ENCODE results near the gene SHISA5. TPM values are rescaled to one million over a fixed set of nuclear protein-coding genes. Genes with fewer than 3 reads are reported as not detected.
A peak's percentile ranks its signal among the peaks of the same experiment; 100 is the strongest.
"Not testable (repeated sequence)": the region's sequence is repeated elsewhere in the genome, so short reads cannot be mapped to it uniquely, and the experiment has no call there.

The SHISA5 gene
- total RNA-seq, 2 donors from 2014 or later: 148 to 188 TPM

DNA sequence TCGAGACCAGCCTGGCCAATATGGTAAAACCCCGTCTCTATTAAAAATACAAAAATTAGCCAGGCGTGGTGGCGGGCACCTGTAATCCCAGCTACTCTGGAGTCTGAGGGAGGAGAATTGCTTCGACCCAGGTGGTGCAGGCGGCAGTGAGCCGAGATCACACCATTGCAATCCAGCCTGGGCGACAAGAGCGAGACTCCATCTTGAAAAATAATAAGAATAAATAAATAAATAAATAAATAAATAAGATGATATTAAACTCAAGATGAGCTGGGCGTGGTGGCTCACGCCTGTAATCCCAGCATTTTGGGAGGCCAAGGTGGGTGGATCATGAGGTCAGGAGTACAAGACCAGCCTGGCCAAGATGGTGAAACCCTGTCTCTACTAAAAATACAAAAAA is 23.1 kb downstream of the SHISA5 start:
- not testable (repeated sequence) for H3K9me3 ChIP-seq (ENCODE audit: control insufficient read depth, low read length, poor library complexity, severe bottlenecking); H3K27ac Mint-ChIP-seq; H3K36me3 Mint-ChIP-seq (ENCODE audit: low read depth); ATAC-seq; DNase-seq; H3K4me3 Mint-ChIP-seq; H3K27me3 Mint-ChIP-seq
- H3K4me1 Mint-ChIP-seq: peaks cover 26% of the 10 kb centered on the region

DNA sequence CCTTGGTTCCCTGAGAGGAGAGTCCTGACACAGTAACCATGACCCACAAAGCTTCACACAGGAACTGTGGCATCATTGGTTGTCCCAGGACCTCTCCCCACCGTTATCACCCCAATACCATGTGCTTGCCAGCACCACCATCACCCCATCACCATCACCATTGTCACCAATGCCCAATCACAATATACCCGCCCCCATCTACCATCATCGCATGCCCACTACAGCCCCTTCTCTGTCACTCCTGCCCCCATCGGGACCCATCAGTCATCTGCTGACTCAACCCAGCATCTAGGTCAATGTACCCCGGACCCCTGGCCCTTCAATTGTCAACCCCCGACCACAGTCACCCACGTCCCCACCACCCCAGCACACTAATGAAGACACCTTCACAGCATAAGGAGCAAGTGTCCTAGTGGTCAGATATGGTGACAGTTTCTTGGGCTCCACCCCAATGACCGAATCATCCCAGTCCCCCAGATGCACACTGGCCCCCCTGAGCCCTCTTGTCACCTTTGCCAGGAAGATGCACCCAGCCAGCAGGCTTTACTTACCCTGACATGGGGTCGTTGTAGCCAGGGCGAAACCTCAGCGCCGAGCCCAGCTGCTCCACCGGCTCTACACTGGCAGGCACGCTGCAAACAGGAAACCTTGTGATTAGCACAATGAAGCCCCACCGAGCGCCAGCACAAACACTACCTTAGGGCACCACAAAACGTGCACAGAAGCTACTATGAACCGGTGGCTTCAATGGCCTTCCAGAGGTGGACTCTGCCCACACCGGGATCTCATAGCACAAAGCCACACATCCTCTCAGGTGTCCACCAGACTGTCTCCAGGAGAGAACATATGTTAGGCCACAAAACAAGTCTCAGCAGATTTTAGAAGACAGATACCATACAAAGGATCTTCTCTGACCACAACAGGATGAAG is 25.1 kb downstream of the SHISA5 start:
- Mint-ChIP-seq H3K4me1 (peaks cover 33% of the 10 kb centered on the region), H3K27ac (peak overlapping the region; percentile 97), H3K36me3 (ENCODE audit: low read depth) (peaks cover 5% of the 10 kb centered on the region), H3K27me3 (no peaks in the 10 kb centered on the region), H3K4me3 (peak overlapping the region; percentile 95)
- no peaks in the 10 kb centered on the region for H3K9me3 ChIP-seq (ENCODE audit: control insufficient read depth, low read length, poor library complexity, severe bottlenecking)
- DNase-seq (peak in 2 of 3 donors; percentile 35 to 45), ATAC-seq (peak; percentile 90)

DNA sequence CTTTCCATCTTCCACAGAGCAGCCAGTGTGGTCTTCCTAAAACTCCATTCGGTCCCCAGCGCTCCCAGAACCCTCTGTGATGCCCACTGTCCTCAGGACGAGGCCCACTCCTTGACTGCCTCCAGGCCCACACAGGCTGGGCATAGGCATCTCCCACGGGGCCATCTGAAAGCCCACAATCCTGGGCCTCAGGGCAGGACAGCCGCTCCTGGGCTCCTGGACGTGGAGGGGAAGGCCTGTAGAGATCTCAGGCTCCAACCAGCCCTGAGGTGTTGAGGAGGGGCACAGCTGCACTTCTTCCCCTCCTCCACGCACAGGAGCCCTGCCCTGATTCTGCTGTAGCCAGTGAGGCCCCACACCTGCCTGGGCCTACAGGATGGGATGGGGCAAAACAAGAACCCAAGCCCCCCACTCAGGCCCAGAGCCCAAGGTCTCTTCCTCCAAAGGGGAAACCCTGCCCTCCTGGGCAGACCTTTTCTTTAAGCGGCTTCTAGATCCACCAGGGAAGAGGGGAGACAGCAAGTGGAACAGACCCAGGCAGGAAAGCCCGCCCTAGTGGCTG is 25.9 kb downstream of the SHISA5 start:
- Mint-ChIP-seq H3K4me1 (peaks cover 39% of the 10 kb centered on the region), H3K4me3 (peak overlapping the region; percentile 95), H3K27me3 (no peaks in the 10 kb centered on the region), H3K36me3 (ENCODE audit: low read depth) (peaks cover 5% of the 10 kb centered on the region), H3K27ac (peak overlapping the region; percentile 97)
- DNase-seq: no peak
- no peak for ATAC-seq
- no peaks in the 10 kb centered on the region for H3K9me3 ChIP-seq (ENCODE audit: control insufficient read depth, low read length, poor library complexity, severe bottlenecking)

DNA sequence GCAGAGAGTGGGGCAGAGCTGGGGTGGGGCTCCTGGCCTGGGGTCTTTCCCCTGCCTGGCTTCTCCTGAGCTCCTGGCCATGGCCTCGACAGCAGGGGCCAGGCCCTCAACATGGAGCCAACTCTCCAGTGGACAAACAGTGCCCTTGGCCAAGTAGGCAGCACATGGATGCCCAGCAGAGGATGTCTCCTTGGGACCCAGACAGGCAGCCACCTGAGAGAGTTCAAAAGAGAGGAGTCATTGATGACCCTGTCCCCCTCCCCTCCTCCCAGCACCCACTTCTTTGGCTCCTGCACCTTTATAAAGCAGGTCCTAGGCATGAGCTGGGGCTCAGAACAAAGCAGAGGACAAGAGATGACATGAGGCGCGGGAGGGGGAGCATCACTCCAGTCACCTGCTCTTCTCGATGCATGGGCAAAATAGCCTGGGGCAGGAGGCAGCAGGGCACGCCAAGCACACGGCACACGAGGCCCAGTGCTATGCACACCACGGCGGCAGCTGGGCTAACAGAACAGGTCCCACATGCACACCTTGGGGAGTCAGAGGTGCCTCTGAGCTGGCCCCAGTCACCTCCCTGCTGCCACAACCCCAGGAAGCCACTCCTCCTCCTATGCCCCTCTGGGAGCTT is 27.4 kb downstream of the SHISA5 start:
- no peaks in the 10 kb centered on the region for H3K9me3 ChIP-seq (ENCODE audit: control insufficient read depth, low read length, poor library complexity, severe bottlenecking)
- no peaks in the 10 kb centered on the region for H3K27me3 Mint-ChIP-seq
- peaks cover 40% of the 10 kb centered on the region for H3K4me1 Mint-ChIP-seq
- no peak for DNase-seq
- ATAC-seq: no peak
- H3K4me3 Mint-ChIP-seq: no peak overlapping the region
- H3K27ac Mint-ChIP-seq: peak overlapping the region; percentile 97
- H3K36me3 Mint-ChIP-seq (ENCODE audit: low read depth): peaks cover 5% of the 10 kb centered on the region

DNA sequence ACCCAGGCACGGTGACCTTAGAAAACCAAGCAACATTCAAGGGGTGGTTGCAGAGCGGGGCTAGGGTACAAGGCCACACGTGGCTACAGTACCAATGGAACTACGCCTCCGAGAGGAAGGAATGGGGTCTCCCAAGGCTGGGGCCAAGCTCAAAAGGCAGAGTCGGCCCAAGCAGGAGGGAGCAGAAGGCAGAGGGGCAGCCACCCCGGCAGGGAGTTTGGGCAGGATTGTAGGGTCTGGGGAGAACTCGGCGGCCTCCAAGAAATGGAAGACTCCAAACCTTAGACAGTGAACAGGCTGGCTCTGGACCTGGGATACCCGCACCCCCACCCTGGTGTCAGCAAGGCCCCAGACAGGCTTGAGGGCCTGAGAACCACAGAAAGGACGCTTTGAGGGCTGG is 28.8 kb downstream of the SHISA5 start:
- DNase-seq (no peak), ATAC-seq (no peak)
- H3K27me3 Mint-ChIP-seq: no peaks in the 10 kb centered on the region
- H3K4me3 Mint-ChIP-seq: no peak overlapping the region
- H3K27ac Mint-ChIP-seq: peak overlapping the region; percentile 80
- peaks cover 38% of the 10 kb centered on the region for H3K4me1 Mint-ChIP-seq
- H3K9me3 ChIP-seq (ENCODE audit: control insufficient read depth, low read length, poor library complexity, severe bottlenecking): no peaks in the 10 kb centered on the region
- peaks cover 5% of the 10 kb centered on the region for H3K36me3 Mint-ChIP-seq (ENCODE audit: low read depth)

DNA sequence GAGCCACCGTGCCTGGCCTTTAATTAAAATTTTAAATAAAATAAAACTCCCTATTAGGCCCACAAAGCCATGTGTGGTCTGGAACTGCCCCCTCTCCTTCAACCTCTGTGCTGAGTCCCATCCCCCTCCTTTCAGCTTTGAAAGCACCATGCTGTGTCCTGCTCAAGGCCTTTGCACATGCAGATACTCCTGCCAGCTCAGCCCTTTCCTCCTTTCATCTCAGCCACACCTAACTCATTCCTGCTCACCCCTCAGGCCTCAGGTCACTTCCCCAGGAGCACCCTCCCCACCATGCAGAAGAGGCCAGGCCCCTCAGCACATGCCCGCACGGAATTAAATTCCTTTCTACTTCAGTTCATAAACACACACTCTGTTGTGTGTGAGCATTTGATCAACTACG is 29.4 kb downstream of the SHISA5 start:
- Mint-ChIP-seq H3K27me3 (no peaks in the 10 kb centered on the region), H3K36me3 (ENCODE audit: low read depth) (peaks cover 9% of the 10 kb centered on the region), H3K4me1 (peaks cover 42% of the 10 kb centered on the region), H3K4me3 (no peak overlapping the region), H3K27ac (peak overlapping the region; percentile 80)
- H3K9me3 ChIP-seq (ENCODE audit: control insufficient read depth, low read length, poor library complexity, severe bottlenecking): no peaks in the 10 kb centered on the region
- DNase-seq (no peak), ATAC-seq (no peak)

DNA sequence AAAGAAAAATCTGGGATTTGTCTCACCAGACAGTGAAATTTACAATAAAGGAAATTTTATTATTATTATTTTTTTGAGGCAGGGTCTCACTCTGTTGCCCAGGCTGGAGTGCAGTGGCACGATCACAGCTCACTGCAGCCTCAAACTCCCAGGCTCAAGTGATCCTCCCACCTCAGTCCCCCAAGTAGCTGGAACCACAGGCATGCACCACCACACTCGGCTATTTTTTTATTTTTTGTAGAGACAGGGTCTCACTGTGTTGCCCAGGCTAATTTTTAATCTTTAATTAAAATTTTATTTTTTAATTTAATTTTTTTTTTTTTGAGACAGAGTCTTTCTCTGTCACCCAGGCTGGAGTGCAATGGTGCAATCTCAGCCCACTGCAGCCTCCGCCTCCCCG is 29.9 kb downstream of the SHISA5 start:
- DNase-seq; H3K9me3 ChIP-seq (ENCODE audit: control insufficient read depth, low read length, poor library complexity, severe bottlenecking); ATAC-seq; H3K4me3 Mint-ChIP-seq; H3K36me3 Mint-ChIP-seq (ENCODE audit: low read depth); H3K27me3 Mint-ChIP-seq: not testable (repeated sequence)
- Mint-ChIP-seq H3K4me1 (peaks cover 42% of the 10 kb centered on the region), H3K27ac (peak overlapping the region; percentile 97)

DNA sequence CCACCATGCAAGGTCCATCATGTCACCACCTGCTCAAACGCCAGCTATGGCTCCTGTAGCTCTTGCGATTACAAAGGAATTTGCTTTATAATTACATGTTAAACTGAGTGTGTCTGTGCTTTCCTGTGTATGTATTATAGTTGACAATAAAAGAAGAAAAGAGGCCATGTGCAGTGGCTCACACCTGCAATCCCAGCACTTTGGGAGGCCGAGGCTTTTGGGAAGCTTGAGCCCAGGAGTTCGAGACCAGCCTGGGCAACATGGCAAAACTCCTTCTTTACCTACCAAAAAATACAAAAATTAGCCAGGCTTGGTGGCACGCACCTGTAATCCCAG is 30.4 kb downstream of the SHISA5 start:
- Mint-ChIP-seq H3K27me3 (no peaks in the 10 kb centered on the region), H3K4me1 (peaks cover 42% of the 10 kb centered on the region), H3K36me3 (ENCODE audit: low read depth) (peaks cover 7% of the 10 kb centered on the region), H3K27ac (peak overlapping the region; percentile 97), H3K4me3 (peak overlapping the region; percentile 95)
- ATAC-seq (no peak), DNase-seq (no peak)
- H3K9me3 ChIP-seq (ENCODE audit: control insufficient read depth, low read length, poor library complexity, severe bottlenecking): no peaks in the 10 kb centered on the region

DNA sequence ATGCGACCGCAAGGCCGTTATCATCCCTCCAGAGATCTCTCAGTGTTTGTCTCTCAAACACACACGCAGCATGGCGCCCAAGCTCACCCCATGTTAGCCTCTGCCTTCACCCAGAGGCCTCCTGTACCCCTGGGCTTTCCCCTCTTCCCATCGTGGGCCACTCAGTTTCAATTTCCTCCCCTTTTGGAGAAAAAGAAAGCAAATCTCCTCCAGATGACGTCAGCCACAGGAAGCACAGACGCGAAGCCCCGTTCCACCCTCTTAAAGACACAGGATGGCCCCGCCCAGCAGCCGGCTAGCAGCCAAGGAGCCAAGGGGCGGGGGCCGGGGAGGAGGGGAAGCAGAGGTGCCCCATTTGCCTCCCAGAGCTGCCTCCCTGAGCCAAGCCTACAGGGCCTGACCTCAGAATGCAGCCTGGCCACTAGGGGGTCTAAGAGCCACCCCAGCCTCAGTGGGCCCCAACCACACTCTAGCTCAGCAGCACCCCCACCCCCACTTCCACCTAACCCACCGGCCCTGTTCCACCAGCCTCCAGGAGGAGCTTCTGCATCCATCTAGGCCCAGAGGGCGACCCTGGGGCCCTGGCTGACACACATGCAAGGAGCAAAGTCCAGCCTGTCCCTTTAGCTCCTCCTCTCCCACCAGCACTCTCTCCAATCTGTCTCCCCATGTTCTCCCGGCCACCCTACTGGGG is 30.9 kb downstream of the SHISA5 start:
- Mint-ChIP-seq H3K27me3 (no peaks in the 10 kb centered on the region), H3K4me1 (peaks cover 40% of the 10 kb centered on the region), H3K27ac (peak overlapping the region; percentile 97), H3K4me3 (peak overlapping the region; percentile 95), H3K36me3 (ENCODE audit: low read depth) (peaks cover 5% of the 10 kb centered on the region)
- ATAC-seq (peak; percentile 92), DNase-seq (peak; percentile 83 to 89 (median 87))
- no peaks in the 10 kb centered on the region for H3K9me3 ChIP-seq (ENCODE audit: control insufficient read depth, low read length, poor library complexity, severe bottlenecking)

DNA sequence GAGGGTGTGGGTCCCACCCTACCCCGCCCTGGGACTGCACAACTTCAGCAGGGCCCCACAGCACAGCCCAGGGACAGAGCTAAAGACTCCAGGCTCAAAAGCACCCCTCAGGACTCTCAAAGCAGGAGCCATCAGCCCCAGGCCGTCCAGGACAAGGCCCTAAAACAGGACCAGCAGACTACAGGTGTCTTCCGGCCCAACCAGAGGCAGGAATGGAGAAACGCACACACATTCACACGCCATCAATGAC is 31.4 kb downstream of the SHISA5 start:
- DNase-seq: no peak
- H3K4me3 Mint-ChIP-seq: peak overlapping the region; percentile 95
- peaks cover 5% of the 10 kb centered on the region for H3K36me3 Mint-ChIP-seq (ENCODE audit: low read depth)
- no peaks in the 10 kb centered on the region for H3K9me3 ChIP-seq (ENCODE audit: control insufficient read depth, low read length, poor library complexity, severe bottlenecking)
- H3K27me3 Mint-ChIP-seq: no peaks in the 10 kb centered on the region
- no peak for ATAC-seq
- H3K27ac Mint-ChIP-seq: peak overlapping the region; percentile 97
- peaks cover 41% of the 10 kb centered on the region for H3K4me1 Mint-ChIP-seq

DNA sequence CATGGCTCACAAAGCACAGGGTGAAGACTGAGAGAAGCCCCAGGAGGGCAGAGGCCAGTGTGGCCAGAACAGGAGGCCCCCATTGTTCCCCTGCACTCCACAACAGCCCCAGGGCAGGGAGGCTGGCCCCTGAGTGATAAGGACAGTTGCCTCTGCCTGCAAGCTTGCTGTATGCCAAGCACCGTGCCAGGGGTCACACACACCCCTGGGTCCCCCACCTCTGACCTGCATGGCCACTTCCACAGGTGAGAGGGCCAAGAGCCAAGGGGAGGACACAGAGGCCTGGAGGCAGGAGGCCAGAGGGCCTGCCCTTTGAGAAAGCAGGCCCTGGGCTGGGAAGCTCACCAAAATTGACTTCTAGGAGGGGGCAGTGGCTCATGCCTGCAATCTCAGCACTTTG is 33.7 kb downstream of the SHISA5 start:
- ATAC-seq: no peak

DNA sequence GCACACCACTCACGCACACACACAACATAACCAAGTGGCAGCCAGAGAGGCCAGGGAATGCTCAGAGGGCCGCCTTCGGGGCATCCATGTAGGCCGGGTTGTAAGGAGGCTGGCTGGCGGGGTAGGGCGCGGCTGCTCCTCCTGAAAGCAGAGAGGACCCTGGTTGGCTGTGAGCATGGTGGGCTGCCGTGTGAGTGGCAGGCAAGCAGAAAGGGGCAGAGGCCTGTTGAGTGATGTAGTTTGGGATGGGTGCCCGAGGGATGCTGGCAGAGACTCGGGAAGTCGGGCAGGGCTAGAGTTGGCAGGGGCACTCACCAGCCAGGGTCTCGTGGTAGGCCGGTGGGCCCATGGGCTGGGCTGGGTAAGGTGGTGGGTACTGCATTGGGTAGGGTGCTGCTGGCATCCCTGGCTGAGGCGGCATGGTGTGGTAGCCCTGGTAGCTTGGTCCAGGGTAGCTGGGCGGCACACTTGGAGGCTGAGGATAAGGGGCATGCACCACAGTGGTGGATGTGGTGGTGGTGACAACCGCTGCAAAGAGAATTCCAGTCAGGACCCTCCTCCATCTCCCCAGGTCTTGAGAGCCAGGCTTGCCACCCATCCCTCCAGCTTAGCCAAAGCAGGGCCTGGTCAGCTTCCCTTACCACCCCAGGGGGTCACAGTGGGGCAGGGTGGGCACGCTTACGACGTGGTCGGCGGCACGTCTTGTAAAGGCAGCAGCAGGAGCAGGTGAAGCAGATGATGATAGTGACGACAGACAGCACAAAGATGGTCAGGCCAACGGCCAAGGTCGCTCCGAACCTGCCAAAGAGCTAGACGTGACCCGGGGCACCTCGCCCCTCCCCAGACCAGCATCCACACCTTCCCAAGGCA is 34.7 kb downstream of the SHISA5 start:
- ATAC-seq (no peak), DNase-seq (no peak)
- peak overlapping the region; percentile 76 for H3K4me3 Mint-ChIP-seq
- no peaks in the 10 kb centered on the region for H3K27me3 Mint-ChIP-seq
- peaks cover 3% of the 10 kb centered on the region for H3K36me3 Mint-ChIP-seq (ENCODE audit: low read depth)
- H3K27ac Mint-ChIP-seq: peak overlapping the region; percentile 97
- peaks cover 47% of the 10 kb centered on the region for H3K4me1 Mint-ChIP-seq
- no peaks in the 10 kb centered on the region for H3K9me3 ChIP-seq (ENCODE audit: control insufficient read depth, low read length, poor library complexity, severe bottlenecking)

More for the DNA sequence above, 33.7 kb downstream of the SHISA5 start:
- H3K9me3 ChIP-seq (ENCODE audit: control insufficient read depth, low read length, poor library complexity, severe bottlenecking): no peaks in the 10 kb centered on the region
- Mint-ChIP-seq H3K36me3 (ENCODE audit: low read depth) (peaks cover 5% of the 10 kb centered on the region), H3K27me3 (no peaks in the 10 kb centered on the region), H3K4me3 (peak overlapping the region; percentile 76), H3K4me1 (peaks cover 55% of the 10 kb centered on the region), H3K27ac (peak overlapping the region; percentile 97)
- no peak for DNase-seq
